A549 treated with Hydrocortisone at 1 μM for 4 hours (cell line): ENCODE results near the gene BPIFA1. TPM values are rescaled to one million over a fixed set of nuclear protein-coding genes. Genes with fewer than 3 reads are reported as not detected.

Experiments used
- total RNA-seq: library from RNA; stranded (reverse); fragments of 200-300 nt; extraction: Qiagen RNA extraction; gene quantifications from 5 replicates; pipeline ENCODE4 v1.2.3, GENCODE V29; 2022

The BPIFA1 gene
- total RNA-seq: not detected in 5 replicates

GRCh38 chr20:33235696-33236095 lies at the start of gene BPIFA1:
Gene BPIFA1 (plus strand): TSS chr20:33235996. CDS start chr20:33237712, 1,716 bp downstream.

GRCh38 chr20:33217052-33217451 lies 18.7 kb upstream of the BPIFA1 start, which contains the start of gene BPIFA3:
Gene BPIFA3 (plus strand): TSS chr20:33217352. CDS start chr20:33217537, 185 bp downstream.

GRCh38 chr20:33282991-33283555 lies 47.3 kb downstream of the BPIFA1 start, which contains the start of gene BPIFB1:
Gene BPIFB1 (plus strand): TSS chr20:33283214. CDS start chr20:33286074, 2,860 bp downstream.

Other genes starting within 250 kb of the BPIFA1 start
- gene SUN5, start 231.6 kb upstream of the BPIFA1 start, total RNA-seq: not detected in 5 replicates
- not detected in 5 replicates for gene BPIFB2, start 228.3 kb upstream of the BPIFA1 start, total RNA-seq
- gene BPIFB6, start 204.3 kb upstream of the BPIFA1 start, total RNA-seq: not detected in 5 replicates
- gene BPIFB3, start 182.1 kb upstream of the BPIFA1 start, total RNA-seq: not detected in 5 replicates
- not detected in 5 replicates for gene BPIFB4, start 156.4 kb upstream of the BPIFA1 start, total RNA-seq
- 0.08 to 0.12 TPM (median 0.09 TPM) in 3 of 5 replicates, not detected in the others for gene BPIFA2, start 67.8 kb upstream of the BPIFA1 start, total RNA-seq
- not detected in 5 replicates for gene BPIFA3, start 18.6 kb upstream of the BPIFA1 start, total RNA-seq
- 0.06 to 0.17 TPM (median 0.12 TPM) in 4 of 5 replicates, not detected in the other for gene BPIFB1, start 47.2 kb downstream of the BPIFA1 start, total RNA-seq
- gene CDK5RAP1, start 165.5 kb downstream of the BPIFA1 start, total RNA-seq: 30.6 to 34.8 TPM (median 32.0 TPM) in 5 replicates
- 9.3 to 12.0 TPM (median 10.6 TPM) in 5 replicates for gene SNTA1, start 207.8 kb downstream of the BPIFA1 start, total RNA-seq